ENCODE measurements around the gene ADGRG4. TPM values are rescaled to one million over a fixed set of nuclear protein-coding genes. Genes with fewer than 3 reads are reported as not detected.

The ADGRG4 gene
- polyA plus RNA-seq, 1 donor, result 7.9 TPM

GRCh38 chrX:136292656-136293055 lies 8.1 kb upstream of the ADGRG4 start:
- Histone ChIP-seq H3K4me3 (ENCODE audit: low read length) (no peak overlapping the region), H3K36me3 (ENCODE audit: control insufficient read depth, insufficient read depth, low read length) (no peaks in the 10 kb centered on the region), H3K27me3 (ENCODE audit: control insufficient read depth, insufficient read depth, low read length) (no peaks in the 10 kb centered on the region), H3K9me3 (ENCODE audit: control insufficient read depth, low read depth, low read length) (no peaks in the 10 kb centered on the region), H3K4me1 (ENCODE audit: control insufficient read depth, insufficient read depth, low read length) (no peaks in the 10 kb centered on the region), H3K27ac (ENCODE audit: low read length) (no peak overlapping the region)
- WGBS (ENCODE audit: insufficient coverage, low lambda C conversion rate), result no CpG with 5 or more reads among the region's 2 CpGs
- no peak for DNase-seq

GRCh38 chrX:136295380-136295779 lies 5.4 kb upstream of the ADGRG4 start:
- no peak overlapping the region for H3K27ac ChIP-seq (ENCODE audit: low read length)
- no peaks in the 10 kb centered on the region for H3K9me3 ChIP-seq (ENCODE audit: control insufficient read depth, low read depth, low read length)
- DNase-seq, result no peak
- H3K4me3 ChIP-seq (ENCODE audit: low read length), result no peak overlapping the region
- no CpG with 5 or more reads among the region's 8 CpGs for WGBS (ENCODE audit: insufficient coverage, low lambda C conversion rate)
- no peaks in the 10 kb centered on the region for H3K4me1 ChIP-seq (ENCODE audit: control insufficient read depth, insufficient read depth, low read length)
- H3K27me3 ChIP-seq (ENCODE audit: control insufficient read depth, insufficient read depth, low read length), result no peaks in the 10 kb centered on the region
- H3K36me3 ChIP-seq (ENCODE audit: control insufficient read depth, insufficient read depth, low read length), result no peaks in the 10 kb centered on the region

- no peaks in the 10 kb centered on the region for H3K36me3 ChIP-seq (ENCODE audit: control insufficient read depth, insufficient read depth, low read length)
- no peaks in the 10 kb centered on the region for H3K27me3 ChIP-seq (ENCODE audit: control insufficient read depth, insufficient read depth, low read length)
- no peak overlapping the region for H3K4me3 ChIP-seq (ENCODE audit: low read length)
- WGBS (ENCODE audit: insufficient coverage, low lambda C conversion rate), result no CpG with 5 or more reads among the region's 3 CpGs
- H3K4me1 ChIP-seq (ENCODE audit: control insufficient read depth, insufficient read depth, low read length), result no peaks in the 10 kb centered on the region
- no peaks in the 10 kb centered on the region for H3K9me3 ChIP-seq (ENCODE audit: control insufficient read depth, low read depth, low read length)
- no peak for DNase-seq
- no peak overlapping the region for H3K27ac ChIP-seq (ENCODE audit: low read length)
These were observed 2.3 kb downstream of the ADGRG4 start for GRCh38 chrX:136303041-136303440.

- DNase-seq, result no peak
- Histone ChIP-seq H3K36me3 (ENCODE audit: control insufficient read depth, insufficient read depth, low read length) (no peaks in the 10 kb centered on the region), H3K4me1 (ENCODE audit: control insufficient read depth, insufficient read depth, low read length) (no peaks in the 10 kb centered on the region), H3K27ac (ENCODE audit: low read length) (no peak overlapping the region), H3K9me3 (ENCODE audit: control insufficient read depth, low read depth, low read length) (no peaks in the 10 kb centered on the region), H3K27me3 (ENCODE audit: control insufficient read depth, insufficient read depth, low read length) (no peaks in the 10 kb centered on the region), H3K4me3 (ENCODE audit: low read length) (no peak overlapping the region)
- WGBS (ENCODE audit: insufficient coverage, low lambda C conversion rate), result no CpG with 5 or more reads among the region's 3 CpGs
These were observed 3.7 kb downstream of the ADGRG4 start for GRCh38 chrX:136304493-136304892.

GRCh38 chrX:136306182-136306581 lies 5.4 kb downstream of the ADGRG4 start:
- Histone ChIP-seq H3K36me3 (ENCODE audit: control insufficient read depth, insufficient read depth, low read length) (no peaks in the 10 kb centered on the region), H3K9me3 (ENCODE audit: control insufficient read depth, low read depth, low read length) (no peaks in the 10 kb centered on the region), H3K4me3 (ENCODE audit: low read length) (no peak overlapping the region), H3K27me3 (ENCODE audit: control insufficient read depth, insufficient read depth, low read length) (no peaks in the 10 kb centered on the region), H3K4me1 (ENCODE audit: control insufficient read depth, insufficient read depth, low read length) (no peaks in the 10 kb centered on the region), H3K27ac (ENCODE audit: low read length) (no peak overlapping the region)
- WGBS (ENCODE audit: insufficient coverage, low lambda C conversion rate), result no CpG with 5 or more reads among the region's 1 CpG
- DNase-seq, result no peak

- Histone ChIP-seq H3K4me1 (ENCODE audit: control insufficient read depth, insufficient read depth, low read length) (no peaks in the 10 kb centered on the region), H3K27me3 (ENCODE audit: control insufficient read depth, insufficient read depth, low read length) (no peaks in the 10 kb centered on the region), H3K36me3 (ENCODE audit: control insufficient read depth, insufficient read depth, low read length) (no peaks in the 10 kb centered on the region), H3K4me3 (ENCODE audit: low read length) (no peak overlapping the region), H3K9me3 (ENCODE audit: control insufficient read depth, low read depth, low read length) (no peaks in the 10 kb centered on the region), H3K27ac (ENCODE audit: low read length) (no peak overlapping the region)
- no peak for DNase-seq
- no CpG with 5 or more reads among the region's 1 CpG for WGBS (ENCODE audit: insufficient coverage, low lambda C conversion rate)
These were observed 6.7 kb downstream of the ADGRG4 start for GRCh38 chrX:136307471-136307870.

- no CpG with 5 or more reads among the region's 2 CpGs for WGBS (ENCODE audit: insufficient coverage, low lambda C conversion rate)
- no peaks in the 10 kb centered on the region for H3K36me3 ChIP-seq (ENCODE audit: control insufficient read depth, insufficient read depth, low read length)
- no peaks in the 10 kb centered on the region for H3K4me1 ChIP-seq (ENCODE audit: control insufficient read depth, insufficient read depth, low read length)
- no peaks in the 10 kb centered on the region for H3K9me3 ChIP-seq (ENCODE audit: control insufficient read depth, low read depth, low read length)
- H3K27me3 ChIP-seq (ENCODE audit: control insufficient read depth, insufficient read depth, low read length), result no peaks in the 10 kb centered on the region
- no peak for DNase-seq
- no peak overlapping the region for H3K27ac ChIP-seq (ENCODE audit: low read length)
- no peak overlapping the region for H3K4me3 ChIP-seq (ENCODE audit: low read length)
These were observed 9.6 kb downstream of the ADGRG4 start for GRCh38 chrX:136310411-136310810.

- Histone ChIP-seq H3K27ac (ENCODE audit: low read length) (no peak overlapping the region), H3K4me1 (ENCODE audit: control insufficient read depth, insufficient read depth, low read length) (no peaks in the 10 kb centered on the region), H3K27me3 (ENCODE audit: control insufficient read depth, insufficient read depth, low read length) (no peaks in the 10 kb centered on the region), H3K4me3 (ENCODE audit: low read length) (no peak overlapping the region), H3K36me3 (ENCODE audit: control insufficient read depth, insufficient read depth, low read length) (no peaks in the 10 kb centered on the region), H3K9me3 (ENCODE audit: control insufficient read depth, low read depth, low read length) (no peaks in the 10 kb centered on the region)
- DNase-seq, result no peak
- WGBS (ENCODE audit: insufficient coverage, low lambda C conversion rate), result no CpG with 5 or more reads among the region's 2 CpGs
These were observed 17.4 kb downstream of the ADGRG4 start for GRCh38 chrX:136318156-136318555.

GRCh38 chrX:136318895-136319597 lies 18.3 kb downstream of the ADGRG4 start:
- DNase-seq, result no peak
- Histone ChIP-seq H3K27me3 (ENCODE audit: control insufficient read depth, insufficient read depth, low read length) (no peaks in the 10 kb centered on the region), H3K4me3 (ENCODE audit: low read length) (no peak overlapping the region), H3K4me1 (ENCODE audit: control insufficient read depth, insufficient read depth, low read length) (no peaks in the 10 kb centered on the region), H3K27ac (ENCODE audit: low read length) (no peak overlapping the region), H3K36me3 (ENCODE audit: control insufficient read depth, insufficient read depth, low read length) (no peaks in the 10 kb centered on the region), H3K9me3 (ENCODE audit: control insufficient read depth, low read depth, low read length) (no peaks in the 10 kb centered on the region)
- WGBS (ENCODE audit: insufficient coverage, low lambda C conversion rate), result no CpG with 5 or more reads among the region's 8 CpGs

- no peak for DNase-seq
- Histone ChIP-seq H3K4me1 (ENCODE audit: control insufficient read depth, insufficient read depth, low read length) (no peaks in the 10 kb centered on the region), H3K36me3 (ENCODE audit: control insufficient read depth, insufficient read depth, low read length) (no peaks in the 10 kb centered on the region), H3K27me3 (ENCODE audit: control insufficient read depth, insufficient read depth, low read length) (no peaks in the 10 kb centered on the region), H3K27ac (ENCODE audit: low read length) (no peak overlapping the region), H3K4me3 (ENCODE audit: low read length) (no peak overlapping the region), H3K9me3 (ENCODE audit: control insufficient read depth, low read depth, low read length) (no peaks in the 10 kb centered on the region)
These were observed 18.8 kb downstream of the ADGRG4 start for GRCh38 chrX:136319600-136319999.

- WGBS (ENCODE audit: insufficient coverage, low lambda C conversion rate), result no CpG with 5 or more reads among the region's 3 CpGs
- Histone ChIP-seq H3K9me3 (ENCODE audit: control insufficient read depth, low read depth, low read length) (no peaks in the 10 kb centered on the region), H3K27ac (ENCODE audit: low read length) (no peak overlapping the region), H3K36me3 (ENCODE audit: control insufficient read depth, insufficient read depth, low read length) (no peaks in the 10 kb centered on the region), H3K4me1 (ENCODE audit: control insufficient read depth, insufficient read depth, low read length) (no peaks in the 10 kb centered on the region), H3K27me3 (ENCODE audit: control insufficient read depth, insufficient read depth, low read length) (no peaks in the 10 kb centered on the region), H3K4me3 (ENCODE audit: low read length) (no peak overlapping the region)
- DNase-seq, result no peak
These were observed 20.8 kb downstream of the ADGRG4 start for GRCh38 chrX:136321532-136321931.
